HG03097 (cell line): ENCODE measurements around the gene ZBTB7C.

ENCODE experiments used
- ATAC-seq: cut with Tn5 transposase; IDR thresholded peaks from one replicate; pipeline ENCODE4 v1.9.1; 2021; ENCODE audit not compliant: unreplicated experiment, low FRiP score

The ZBTB7C gene

GRCh38 chr18:48328473-48329210 is 80.5 kb downstream of the ZBTB7C start:
- ATAC-seq, result no peak

GRCh38 chr18:48326901-48327675 is 82.1 kb downstream of the ZBTB7C start:
- no peak for ATAC-seq

GRCh38 chr18:48325115-48325665 is 84.0 kb downstream of the ZBTB7C start:
- no peak for ATAC-seq

- ATAC-seq, result no peak
Observed at GRCh38 chr18:48324651-48325050, 84.5 kb downstream of the ZBTB7C start.

- no peak for ATAC-seq
Observed at GRCh38 chr18:48323151-48323550, 86.0 kb downstream of the ZBTB7C start.

GRCh38 chr18:48321536-48321935 is 87.6 kb downstream of the ZBTB7C start:
- ATAC-seq, result no peak

- ATAC-seq, result no peak
Observed at GRCh38 chr18:48321121-48321520, 88.1 kb downstream of the ZBTB7C start.

- no peak for ATAC-seq
Observed at GRCh38 chr18:48320639-48320945, 88.6 kb downstream of the ZBTB7C start.

GRCh38 chr18:48319801-48320638 is 89.2 kb downstream of the ZBTB7C start:
- no peak for ATAC-seq

GRCh38 chr18:48318436-48318835 is 90.7 kb downstream of the ZBTB7C start:
- no peak for ATAC-seq

GRCh38 chr18:48317781-48318381 is 91.3 kb downstream of the ZBTB7C start:
- ATAC-seq, result no peak

- ATAC-seq, result no peak
Observed at GRCh38 chr18:48316177-48316576, 93.0 kb downstream of the ZBTB7C start.

GRCh38 chr18:48314690-48315089 is 94.5 kb downstream of the ZBTB7C start:
- no peak for ATAC-seq

- no peak for ATAC-seq
Observed at GRCh38 chr18:48313792-48314191, 95.4 kb downstream of the ZBTB7C start.

- no peak for ATAC-seq
Observed at GRCh38 chr18:48312066-48312465, 97.1 kb downstream of the ZBTB7C start.

GRCh38 chr18:48310999-48311398 is 98.2 kb downstream of the ZBTB7C start:
- no peak for ATAC-seq

GRCh38 chr18:48310353-48310752 is 98.8 kb downstream of the ZBTB7C start:
- no peak for ATAC-seq

GRCh38 chr18:48308755-48309575 is 100.2 kb downstream of the ZBTB7C start:
- ATAC-seq, result no peak

GRCh38 chr18:48308027-48308635 is 101.1 kb downstream of the ZBTB7C start:
- ATAC-seq, result no peak
